22Rv1 (cell line): ENCODE measurements around the gene CRK.

Experiments used
- H3K27ac ChIP-seq: fragments of 450-650 bp; 2 replicates; pipeline ENCODE4 v1.5.1; 2017
- CTCF ChIP-seq: fragments of 450-650 bp; IDR thresholded peaks from 2 replicates; pipeline ENCODE4 v1.5.1; 2017; ENCODE audit warnings: mild to moderate bottlenecking
- ZFX ChIP-seq: fragments of 450-650 bp; IDR thresholded peaks from 2 replicates; pipeline ENCODE4 v1.6.1; 2017; ENCODE audit warnings: antibody characterized with exemption, borderline replicate concordance

Gene CRK

DNA sequence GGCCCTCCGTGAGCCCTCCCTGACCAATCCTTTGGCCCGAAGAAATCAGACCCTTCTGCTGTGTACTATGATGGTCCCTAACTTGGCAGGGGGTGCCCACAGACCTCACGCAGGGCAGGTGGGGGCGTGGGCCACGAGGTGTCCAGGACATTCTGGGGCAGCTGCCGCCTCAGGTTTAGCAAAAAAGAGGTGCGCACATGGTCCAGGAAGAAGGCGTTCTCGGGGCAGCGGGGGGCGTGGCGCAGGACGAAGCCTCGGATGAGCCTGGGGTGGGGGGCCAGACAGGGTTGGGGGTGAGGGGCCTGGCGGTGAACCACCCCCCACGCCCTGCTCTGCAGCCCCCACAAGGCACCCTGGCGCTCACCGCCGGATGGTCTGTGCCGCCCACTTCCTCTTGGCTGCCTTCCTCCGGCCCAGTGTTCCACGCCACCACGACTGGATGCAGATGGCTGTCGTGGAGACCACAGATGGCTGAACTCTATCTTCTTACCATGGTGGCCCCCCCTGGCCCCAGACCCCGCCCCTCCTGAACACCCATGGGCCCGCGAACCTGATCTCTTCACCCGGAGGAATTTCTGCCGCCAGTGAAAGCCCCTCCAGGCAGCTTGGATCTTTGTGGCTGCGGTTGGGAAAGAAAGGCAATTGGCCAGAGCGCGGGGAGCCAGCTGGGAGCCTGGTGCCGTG lies 14.2 kb upstream of the CRK start:
- H3K27ac ChIP-seq: no peak overlapping the region
- no peak for TF ChIP-seq CTCF
- TF ChIP-seq ZFX: no peak

DNA sequence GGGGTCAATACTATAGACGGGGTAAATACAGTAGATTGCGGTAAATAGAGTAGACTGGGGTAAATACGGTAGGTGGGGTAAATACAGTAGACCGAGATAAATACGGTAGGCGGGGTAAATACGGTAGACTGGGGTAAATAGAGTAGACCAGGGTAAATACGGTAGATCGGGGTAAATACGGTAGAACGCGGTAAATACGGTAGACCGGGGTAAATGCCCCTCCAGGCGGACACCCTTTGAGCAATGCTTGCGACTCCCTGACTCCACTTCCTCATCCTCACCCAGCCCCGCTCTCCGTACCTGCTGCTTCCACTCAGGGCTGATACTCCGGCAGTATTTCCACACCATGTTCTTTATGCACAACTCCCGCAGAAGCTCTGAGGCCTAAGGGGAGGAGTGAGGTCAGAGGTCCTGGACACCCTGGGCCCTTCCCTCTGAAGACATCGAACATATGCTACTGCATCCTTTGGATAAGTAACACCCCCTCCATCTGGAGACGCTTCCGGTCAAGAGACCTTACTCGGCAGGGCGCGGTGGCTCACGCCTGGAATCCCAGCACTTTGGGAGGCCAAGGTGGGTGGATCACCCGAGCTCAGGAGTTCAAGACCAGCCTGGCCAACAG lies 13.3 kb upstream of the CRK start:
- no peak for TF ChIP-seq CTCF
- TF ChIP-seq ZFX: no peak
- no peak overlapping the region for H3K27ac ChIP-seq

DNA sequence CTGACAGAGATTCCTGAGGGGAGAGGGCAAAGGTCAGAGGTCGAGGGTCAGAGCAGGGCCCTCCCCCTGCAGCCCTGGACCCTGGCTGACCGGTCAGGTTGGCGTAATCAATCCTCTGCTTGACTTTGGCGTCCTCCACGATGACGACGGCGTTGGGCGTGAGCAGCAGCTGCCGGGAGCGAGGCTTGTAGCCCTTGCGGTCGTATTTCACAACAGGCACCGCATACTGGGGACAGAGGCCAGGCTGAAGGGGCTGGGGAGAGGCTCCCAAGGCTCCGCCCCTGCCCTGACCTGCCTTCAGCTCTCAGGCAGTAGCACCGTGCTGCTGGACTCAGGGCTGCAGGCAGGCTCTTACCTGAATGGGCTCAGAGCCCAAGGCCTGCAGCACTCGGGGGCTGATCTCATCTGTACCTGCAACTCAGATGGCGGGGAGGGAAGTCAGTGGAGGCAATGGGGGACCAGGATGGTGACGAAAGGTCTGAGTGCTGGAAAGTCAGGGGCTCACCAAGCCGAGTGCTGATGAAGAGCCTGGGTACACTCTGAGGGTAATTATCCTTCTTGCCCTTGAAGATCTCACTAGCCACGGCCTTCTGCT lies 12.0 kb upstream of the CRK start:
- no peak overlapping the region for H3K27ac ChIP-seq
- TF ChIP-seq CTCF: no peak
- no peak for TF ChIP-seq ZFX

GRCh38 chr17:1467258-1467657 lies 11.2 kb upstream of the CRK start:
- no peak for TF ChIP-seq ZFX
- no peak for TF ChIP-seq CTCF
- H3K27ac ChIP-seq: no peak overlapping the region

DNA sequence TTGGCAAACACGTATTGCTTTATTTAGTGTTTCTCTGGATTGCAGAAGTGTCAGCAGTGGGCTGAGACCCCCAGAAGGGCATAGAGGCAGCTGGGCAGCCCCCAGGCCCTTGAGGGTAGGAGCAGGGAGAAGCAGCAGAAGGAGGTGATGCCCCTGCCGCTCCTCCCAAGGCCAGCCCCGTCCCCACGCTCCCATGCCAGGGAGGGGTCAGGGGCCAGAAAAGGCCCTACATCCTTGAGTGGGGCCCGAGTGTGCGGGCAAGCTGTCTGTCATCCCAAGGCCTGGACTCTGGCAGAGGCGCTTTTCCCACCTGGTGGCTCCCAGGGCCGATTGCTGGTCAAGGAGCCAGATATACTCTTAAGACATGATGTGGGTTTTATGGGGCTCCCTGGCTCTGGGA lies 8.2 kb upstream of the CRK start:
- peak overlapping the region; percentile 98 for H3K27ac ChIP-seq
- TF ChIP-seq ZFX: no peak
- TF ChIP-seq CTCF: no peak

GRCh38 chr17:1462164-1463112 lies 6.4 kb upstream of the CRK start:
- peak overlapping the region; percentile 98 for H3K27ac ChIP-seq
- no peak for TF ChIP-seq ZFX
- TF ChIP-seq CTCF: peak; percentile 12; the same call in 1 of the 2 replicates
